WTC11 (cell line): ENCODE results near the gene TSPAN4. TPM values are rescaled to one million over a fixed set of nuclear protein-coding genes. Genes with fewer than 3 reads are reported as not detected.

Experiments
- ATAC-seq: fragments of 200-7000 bp; cut with Tn5 transposase; 2 replicates; pipeline ENCODE4 v1.10.0; 2021; ENCODE audit warnings: mild to moderate bottlenecking, moderate library complexity
- CTCF ChIA-PET: fragments of 300-600 bp; sonication (Branson Sonifier 250); formaldehyde crosslinking; loops from one replicate; lab custom pipeline; 2021; ENCODE audit warnings: antibody characterized with exemption; lab: Charles Lee
- POLR2A ChIA-PET: fragments of 350-600 bp; sonication (Branson Sonifier 250); formaldehyde crosslinking; loops from one replicate; lab custom pipeline; 2021; ENCODE audit warnings: antibody characterized with exemption; lab: Charles Lee
- DNase-seq: peaks from one replicate; pipeline ENCODE4 v3.0.0; 2021; ENCODE audit warnings: low spot score
- H3K27ac Mint-ChIP-seq: 2 replicates; pipeline ENCODE4 v1.8.0; 2021; ENCODE audit warnings: mixed read lengths
- H3K27me3 Mint-ChIP-seq: 2 replicates; pipeline ENCODE4 v1.8.0; 2021; ENCODE audit warnings: low read depth, mild to moderate bottlenecking, moderate library complexity, mixed read lengths
- H3K36me3 Mint-ChIP-seq: 2 replicates; pipeline ENCODE4 v1.8.0; 2021; ENCODE audit warnings: mixed read lengths
- H3K4me1 Mint-ChIP-seq: 2 replicates; pipeline ENCODE4 v1.8.0; 2022; ENCODE audit warnings: mixed read lengths
- H3K4me3 Mint-ChIP-seq: 2 replicates; pipeline ENCODE4 v1.8.0; 2021; ENCODE audit warnings: mild to moderate bottlenecking, moderate library complexity, mixed read lengths
- H3K9me3 Mint-ChIP-seq: 2 replicates; pipeline ENCODE4 v1.8.0; 2021; ENCODE audit warnings: mixed read lengths
- ARID4B ChIP-seq: sonication (generic); formaldehyde crosslinking; IDR thresholded peaks from 2 replicates; pipeline ENCODE4 v1.8.0; 2023; ENCODE audit warnings: missing genetic modification reagents, mild to moderate bottlenecking, borderline replicate concordance
- E2F5 ChIP-seq: sonication (generic); formaldehyde crosslinking; IDR thresholded peaks from 2 replicates; pipeline ENCODE4 v1.8.1; 2022; ENCODE audit warnings: mild to moderate bottlenecking, moderate library complexity, missing genetic modification reagents
- ETV6 ChIP-seq: sonication (generic); formaldehyde crosslinking; IDR thresholded peaks from 2 replicates; pipeline ENCODE4 v1.8.1; 2022; ENCODE audit warnings: mild to moderate bottlenecking, missing genetic modification reagents
- FOXK1 ChIP-seq: sonication (generic); formaldehyde crosslinking; IDR thresholded peaks from 2 replicates; pipeline ENCODE4 v1.8.0; 2022; ENCODE audit warnings: mild to moderate bottlenecking, moderate library complexity, missing genetic modification reagents
- MAX ChIP-seq: sonication (generic); formaldehyde crosslinking; IDR thresholded peaks from 2 replicates; pipeline ENCODE4 v1.8.0; 2022; ENCODE audit warnings: mild to moderate bottlenecking, missing genetic modification reagents
- MYBL2 ChIP-seq: sonication (generic); formaldehyde crosslinking; IDR thresholded peaks from 2 replicates; pipeline ENCODE4 v1.8.1; 2023; ENCODE audit warnings: mild to moderate bottlenecking, moderate library complexity, missing genetic modification reagents
- NFATC4 ChIP-seq: fragments of 250-450 bp; sonication (Bioruptor Pico); IDR thresholded peaks from 2 replicates; pipeline ENCODE4 v1.9.0; 2021; ENCODE audit warnings: mild to moderate bottlenecking
- PRRX2 ChIP-seq: fragments of 250-450 bp; sonication (Bioruptor Pico); IDR thresholded peaks from 2 replicates; pipeline ENCODE4 v1.8.0; 2021; ENCODE audit warnings: mild to moderate bottlenecking
- RELA ChIP-seq: sonication (generic); formaldehyde crosslinking; IDR thresholded peaks from 2 replicates; pipeline ENCODE4 v1.8.1; 2022; ENCODE audit warnings: missing genetic modification reagents, mild to moderate bottlenecking, borderline replicate concordance
- SMAD3 ChIP-seq: sonication (generic); formaldehyde crosslinking; IDR thresholded peaks from 2 replicates; pipeline ENCODE4 v1.8.0; 2022; ENCODE audit warnings: missing genetic modification reagents, mild to moderate bottlenecking, borderline replicate concordance
- SP1 ChIP-seq: sonication (generic); formaldehyde crosslinking; conservative IDR thresholded peaks from 2 replicates; pipeline ENCODE4 v1.8.1; 2022; ENCODE audit warnings: missing genetic modification reagents
- ZNF423 ChIP-seq: fragments of 250-450 bp; sonication (Bioruptor Pico); IDR thresholded peaks from 2 replicates; pipeline ENCODE4 v2.1.2; 2022; ENCODE audit warnings: mild to moderate bottlenecking, moderate library complexity
- ZSCAN18 ChIP-seq: fragments of 250-450 bp; sonication (Bioruptor Pico); IDR thresholded peaks from 2 replicates; pipeline ENCODE4 v2.1.2; 2022; ENCODE audit warnings: mild to moderate bottlenecking, moderate library complexity
- total RNA-seq: library from RNA; stranded (reverse); gene quantifications from 3 replicates; pipeline ENCODE4 v1.2.3, GENCODE V29; 2021

Gene TSPAN4
- total RNA-seq, 1 experiment from 2014 or later = 94.3 TPM

GRCh38 chr11:796565-797295 is 45.9 kb upstream of the TSPAN4 start (continued):
- no peak for TF ChIP-seq NFATC4 (CRISPR knock-in tag)
- TF ChIP-seq, all 79 proteins: peak for 0

- no peaks in the 10 kb centered on the region for H3K36me3 Mint-ChIP-seq
- H3K27ac Mint-ChIP-seq = no peak overlapping the region
- no peaks in the 10 kb centered on the region for H3K27me3 Mint-ChIP-seq
- no peaks in the 10 kb centered on the region for H3K9me3 Mint-ChIP-seq
- DNase-seq (peak; percentile 72), ATAC-seq (peak; percentile 32)
- H3K4me3 Mint-ChIP-seq = peak overlapping the region; percentile 76
- H3K4me1 Mint-ChIP-seq = peaks cover 13% of the 10 kb centered on the region
- POLR2A ChIA-PET = interaction anchor here (1.3 to 1.7 kb wide), 3 partner anchors 12 to 21 kb away, joined by 3 to 8 read pairs (median 4); partner anchors contain the start of genes GATD1 and RPLP2
- TF ChIP-seq E2F5 = 0 out of 2 replicates have a peak, but pooled peaks have one; percentile 21
- TF ChIP-seq ARID4B = 0 out of 2 replicates have a peak, but pooled peaks have one; percentile 7
- no peak for TF ChIP-seq ZSCAN18 (CRISPR knock-in tag)
- peak; percentile 59; the same call in 1 of the 2 replicates for TF ChIP-seq MAX (CRISPR knock-in tag)
- 0 out of 2 replicates have a peak, but pooled peaks have one; percentile 83 for TF ChIP-seq MYBL2 (CRISPR knock-in tag)
- TF ChIP-seq SP1 (CRISPR knock-in tag) = no peak
- TF ChIP-seq FOXK1 (CRISPR knock-in tag) = peak; percentile 44; the same call in 1 of the 2 replicates
- TF ChIP-seq ZNF423 (CRISPR knock-in tag) = peak; percentile 60; the same call in 1 of the 2 replicates
- no peak for TF ChIP-seq PRRX2 (CRISPR knock-in tag)
- 0 out of 2 replicates have a peak, but pooled peaks have one; percentile 33 for TF ChIP-seq SMAD3 (CRISPR knock-in tag)
- 0 out of 2 replicates have a peak, but pooled peaks have one; percentile 20 for TF ChIP-seq RELA (CRISPR knock-in tag)
- 0 out of 2 replicates have a peak, but pooled peaks have one; percentile 12 for TF ChIP-seq ETV6 (CRISPR knock-in tag)
- CTCF ChIA-PET = interaction anchor here (1.1 to 2.1 kb wide), 2 partner anchors 13 to 71 kb away, joined by 3 to 13 read pairs; no protein-coding TSS in a partner anchor
Measured at GRCh38 chr11:797296-798092, 45.2 kb upstream of the TSPAN4 start.
